HepG2 (cell line): ENCODE measurements around the gene PLA2G7.

Experiments
- CTCF ChIP-seq: sonication (generic); formaldehyde crosslinking; IDR thresholded peaks from 2 replicates; pipeline ENCODE4 v1.5.0; 2020; ENCODE audit warnings: mild to moderate bottlenecking, missing genetic modification reagents, moderate library complexity
- ZNF512 ChIP-seq: sonication (generic); formaldehyde crosslinking; IDR thresholded peaks from 2 replicates; pipeline ENCODE4 v1.4.0; 2020; ENCODE audit warnings: mild to moderate bottlenecking, missing genetic modification reagents

GRCh38 chr6:46736906-46737305 is 1.7 kb upstream of the PLA2G7 start:
- TF ChIP-seq ZNF512 (no peak), CTCF (no peak)
